ENCODE measurements around the gene ZDHHC24.

Gene ZDHHC24

DNA sequence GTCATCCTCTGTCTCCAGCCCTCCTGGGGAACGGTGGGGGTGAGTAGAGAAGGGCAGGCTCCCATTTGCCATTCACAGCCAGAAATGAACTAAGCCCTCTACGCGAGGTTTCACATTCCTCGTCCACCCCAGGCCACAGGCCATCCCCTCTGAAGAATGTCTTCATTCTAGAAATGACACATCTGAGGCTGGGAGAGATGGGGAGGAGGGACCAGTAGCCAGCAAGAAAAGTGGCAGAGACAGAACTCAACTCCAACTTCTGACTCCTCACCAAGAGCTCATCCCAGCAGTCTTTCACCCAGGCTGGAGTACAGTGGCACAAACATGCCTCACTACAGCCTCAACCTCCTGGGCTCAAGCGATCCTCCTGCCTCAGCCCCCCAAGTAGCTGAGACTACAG is 19.1 kb upstream of the ZDHHC24 start:
- no peak for DNase-seq (ENCODE audit: low read depth)

DNA sequence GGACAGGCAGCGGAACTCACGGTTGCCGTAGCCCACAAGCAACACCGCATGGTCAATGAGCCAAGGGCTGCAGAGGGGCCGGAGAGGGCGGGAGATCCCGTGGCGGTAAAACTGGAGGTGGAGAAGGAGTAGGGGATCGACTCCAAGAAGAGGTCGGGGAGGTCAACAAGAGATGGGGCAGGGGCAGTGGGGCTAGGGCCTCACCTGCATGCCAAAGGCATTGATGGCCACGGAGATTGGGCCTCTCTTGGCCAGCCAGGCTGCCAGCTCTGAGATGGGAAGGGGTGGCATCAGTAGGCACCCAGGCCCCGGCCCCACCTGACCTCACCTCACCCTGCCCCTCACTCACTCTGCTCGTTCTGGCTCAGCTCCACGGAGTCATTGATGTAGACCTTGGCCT is 18.7 kb upstream of the ZDHHC24 start:
- DNase-seq (ENCODE audit: low read depth) = no peak

DNA sequence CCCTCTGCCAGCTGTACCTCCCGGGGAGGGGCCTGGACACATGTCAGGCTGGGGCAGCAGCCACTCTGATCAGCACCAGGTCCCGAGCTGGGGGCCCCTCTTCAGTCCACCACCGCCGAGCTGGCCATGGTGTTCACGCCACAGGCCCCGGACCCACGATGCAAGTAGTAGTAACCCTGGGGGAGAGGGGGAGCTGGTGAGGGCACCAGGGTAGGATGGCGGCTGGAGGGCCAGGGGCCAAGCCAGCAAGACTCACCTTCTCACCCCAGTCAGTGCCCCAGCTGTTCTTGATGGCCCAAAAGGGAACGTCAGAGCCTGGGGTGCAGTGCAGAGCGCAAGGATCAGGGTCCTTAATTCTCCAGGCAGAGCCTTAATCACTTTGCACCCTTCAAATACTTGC is 18.0 kb upstream of the ZDHHC24 start:
- no peak for DNase-seq (ENCODE audit: low read depth)

DNA sequence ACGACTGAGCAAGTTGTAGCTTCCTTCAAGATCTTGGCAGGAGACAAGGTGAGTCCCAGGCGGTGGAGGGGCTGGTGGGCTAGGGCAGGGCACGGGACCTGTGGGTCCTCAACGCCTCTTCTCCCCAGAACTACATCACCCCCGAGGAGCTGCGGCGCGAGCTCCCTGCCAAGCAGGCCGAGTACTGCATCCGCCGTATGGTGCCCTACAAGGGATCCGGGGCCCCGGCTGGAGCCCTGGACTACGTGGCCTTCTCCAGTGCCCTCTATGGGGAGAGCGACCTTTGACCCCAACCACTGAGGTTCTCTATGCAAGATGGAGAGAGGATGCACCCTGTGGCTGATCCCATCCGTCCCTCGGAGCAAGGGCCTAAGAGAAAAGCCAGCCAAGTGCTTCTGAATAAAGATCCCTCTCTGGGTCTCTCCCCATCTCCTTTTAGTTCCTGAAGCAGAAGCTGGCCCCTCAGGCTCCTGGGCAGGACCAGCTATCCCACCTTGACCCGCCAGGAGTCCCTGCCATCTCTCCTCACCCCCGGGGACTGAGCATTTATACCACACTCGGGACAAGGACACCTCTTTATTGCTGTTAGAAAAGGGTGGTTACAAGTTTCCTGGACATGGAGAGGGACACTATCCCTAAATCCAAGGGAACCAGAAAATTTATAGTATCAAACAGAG is 17.2 kb upstream of the ZDHHC24 start:
- DNase-seq (ENCODE audit: low read depth) = no peak

- DNase-seq (ENCODE audit: low read depth) = no peak
These were observed 16.4 kb upstream of the ZDHHC24 start for GRCh38 chr11:66562275-66562674.

DNA sequence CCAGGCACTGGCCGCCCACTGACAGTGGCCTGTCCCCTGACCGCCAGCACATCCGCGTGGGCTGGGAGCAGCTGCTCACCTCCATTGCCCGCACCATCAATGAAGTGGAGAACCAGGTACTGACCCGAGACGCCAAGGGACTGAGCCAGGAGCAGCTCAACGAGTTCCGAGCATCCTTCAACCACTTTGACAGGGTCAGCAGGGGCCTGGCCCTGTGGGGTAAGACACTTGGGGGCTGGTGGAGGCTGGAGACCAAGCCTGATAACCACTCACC is 16.1 kb upstream of the ZDHHC24 start:
- DNase-seq (ENCODE audit: low read depth) = no peak

GRCh38 chr11:66561178-66561974 is 15.5 kb upstream of the ZDHHC24 start:
- no peak for DNase-seq (ENCODE audit: low read depth)

- DNase-seq (ENCODE audit: low read depth) = no peak
These were observed 14.2 kb upstream of the ZDHHC24 start for GRCh38 chr11:66559866-66560676.

DNA sequence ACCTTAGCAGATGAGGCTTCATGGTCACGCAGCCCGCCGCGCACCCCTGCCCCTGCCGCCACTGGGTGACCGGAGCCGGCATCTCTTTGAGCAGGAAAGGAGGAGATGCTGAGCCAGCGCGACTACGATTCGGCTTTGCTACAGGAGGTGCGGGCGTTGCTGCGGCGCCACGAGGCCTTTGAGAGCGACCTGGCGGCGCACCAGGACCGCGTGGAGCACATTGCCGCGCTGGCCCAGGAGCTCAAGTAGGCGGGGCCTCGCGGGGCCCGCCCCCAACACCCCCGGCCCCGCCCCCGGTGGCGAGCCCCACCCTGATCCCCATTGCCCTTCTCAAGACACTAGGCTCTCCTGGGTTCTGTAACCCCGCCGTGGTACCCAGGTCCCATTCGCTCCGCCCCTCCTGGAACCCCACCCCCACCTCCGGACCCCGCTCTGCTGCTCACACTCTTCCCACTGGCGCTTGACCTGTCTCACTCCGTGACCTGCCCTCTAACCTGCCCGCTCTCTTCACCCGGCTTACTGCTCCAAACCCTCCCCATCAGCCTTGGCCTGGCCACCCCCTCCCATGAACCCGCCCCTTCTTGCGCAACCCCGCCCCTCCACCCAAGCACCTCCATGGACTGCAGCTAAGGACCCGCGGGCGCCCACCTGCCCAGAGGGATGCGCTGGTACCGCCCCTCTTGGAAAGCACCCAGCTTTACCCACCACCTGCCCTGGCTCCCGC is 13.5 kb upstream of the ZDHHC24 start:
- no peak for DNase-seq (ENCODE audit: low read depth)

DNA sequence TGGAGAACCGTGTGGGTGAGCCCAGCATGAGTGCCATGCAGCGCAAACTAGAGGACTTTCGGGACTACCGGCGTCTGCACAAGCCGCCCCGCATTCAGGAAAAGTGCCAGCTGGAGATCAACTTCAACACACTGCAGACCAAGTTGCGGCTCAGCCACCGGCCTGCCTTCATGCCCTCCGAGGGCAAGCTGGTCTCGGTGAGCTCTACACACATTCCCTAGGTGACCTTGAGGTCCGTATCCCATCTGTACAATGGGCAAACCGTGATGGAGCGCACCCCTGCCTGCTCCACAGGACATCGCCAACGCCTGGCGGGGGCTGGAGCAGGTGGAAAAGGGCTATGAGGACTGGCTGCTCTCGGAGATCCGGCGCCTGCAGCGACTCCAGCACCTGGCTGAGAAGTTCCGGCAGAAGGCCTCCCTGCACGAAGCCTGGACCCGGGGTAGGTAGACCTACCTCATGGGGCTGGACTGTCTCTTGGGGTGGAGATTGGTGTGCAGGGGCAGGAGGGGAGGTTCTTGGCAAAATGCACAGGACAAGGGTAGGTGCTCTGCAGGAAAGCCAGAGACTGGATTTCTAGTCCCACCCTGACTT is 12.0 kb upstream of the ZDHHC24 start:
- DNase-seq (ENCODE audit: low read depth) = no peak

- no peak for DNase-seq (ENCODE audit: low read depth)
These were observed 10.2 kb upstream of the ZDHHC24 start for GRCh38 chr11:66556086-66556485.

DNA sequence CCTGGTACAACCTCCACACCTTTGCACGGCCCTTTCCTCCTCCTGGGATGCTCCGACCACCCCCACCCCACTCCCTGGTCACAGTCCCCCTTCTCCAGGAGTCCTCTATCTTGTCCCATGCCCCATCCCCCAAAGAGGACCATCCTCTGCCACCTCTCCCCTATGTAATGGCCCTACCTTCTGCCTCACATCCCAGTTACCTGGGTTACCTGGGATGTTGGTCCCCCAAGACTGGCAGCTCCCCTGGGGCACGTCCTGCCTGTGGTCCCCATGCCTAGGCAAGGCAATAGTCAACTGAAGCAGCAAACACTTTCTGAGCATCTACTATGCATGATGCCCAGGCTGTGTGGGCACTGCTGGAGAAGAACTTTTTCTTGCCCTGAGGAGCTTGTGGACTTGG is 9.6 kb upstream of the ZDHHC24 start:
- DNase-seq (ENCODE audit: low read depth) = no peak

GRCh38 chr11:66554602-66555001 is 8.8 kb upstream of the ZDHHC24 start:
- DNase-seq (ENCODE audit: low read depth) = no peak

DNA sequence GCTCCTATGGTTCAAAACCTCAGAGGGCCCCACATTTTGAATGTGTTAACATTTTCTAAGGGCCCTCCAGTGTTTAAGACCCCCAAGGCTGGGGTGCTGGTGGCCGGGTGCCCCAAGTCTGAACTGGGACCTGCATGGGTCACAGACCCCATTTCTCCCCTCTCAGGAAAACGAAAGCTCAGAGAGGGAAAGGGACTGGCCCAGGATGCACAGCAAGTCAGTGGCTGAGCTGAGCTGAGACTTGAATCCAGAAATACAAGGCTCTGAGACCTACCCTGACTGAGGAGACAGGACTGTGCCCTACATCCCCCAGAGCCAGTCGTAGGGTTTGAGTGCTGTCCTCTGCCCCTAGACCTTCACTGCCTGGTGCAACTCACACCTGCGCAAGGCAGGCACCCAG is 5.0 kb upstream of the ZDHHC24 start:
- no peak for DNase-seq (ENCODE audit: low read depth)

DNA sequence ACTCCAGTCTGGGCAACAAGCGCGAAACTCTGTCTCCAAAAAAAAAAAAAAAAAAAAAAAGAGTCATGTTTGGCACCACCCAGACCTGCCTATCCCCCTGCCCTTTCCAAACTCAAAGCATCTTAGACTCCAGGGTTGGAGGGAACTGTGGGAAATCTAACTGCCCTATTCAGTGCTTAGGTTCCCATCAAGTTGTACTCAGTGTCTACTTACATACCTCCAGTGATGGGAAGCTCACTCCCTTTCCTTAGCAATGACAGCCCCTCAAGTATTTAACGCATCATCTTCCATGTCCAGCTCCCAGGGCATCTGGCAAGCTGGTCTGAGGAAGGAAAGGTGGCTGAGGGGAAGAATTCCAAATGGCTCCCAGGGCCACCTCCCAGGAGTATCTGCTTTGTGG is 3.8 kb upstream of the ZDHHC24 start:
- no peak for DNase-seq (ENCODE audit: low read depth)

DNA sequence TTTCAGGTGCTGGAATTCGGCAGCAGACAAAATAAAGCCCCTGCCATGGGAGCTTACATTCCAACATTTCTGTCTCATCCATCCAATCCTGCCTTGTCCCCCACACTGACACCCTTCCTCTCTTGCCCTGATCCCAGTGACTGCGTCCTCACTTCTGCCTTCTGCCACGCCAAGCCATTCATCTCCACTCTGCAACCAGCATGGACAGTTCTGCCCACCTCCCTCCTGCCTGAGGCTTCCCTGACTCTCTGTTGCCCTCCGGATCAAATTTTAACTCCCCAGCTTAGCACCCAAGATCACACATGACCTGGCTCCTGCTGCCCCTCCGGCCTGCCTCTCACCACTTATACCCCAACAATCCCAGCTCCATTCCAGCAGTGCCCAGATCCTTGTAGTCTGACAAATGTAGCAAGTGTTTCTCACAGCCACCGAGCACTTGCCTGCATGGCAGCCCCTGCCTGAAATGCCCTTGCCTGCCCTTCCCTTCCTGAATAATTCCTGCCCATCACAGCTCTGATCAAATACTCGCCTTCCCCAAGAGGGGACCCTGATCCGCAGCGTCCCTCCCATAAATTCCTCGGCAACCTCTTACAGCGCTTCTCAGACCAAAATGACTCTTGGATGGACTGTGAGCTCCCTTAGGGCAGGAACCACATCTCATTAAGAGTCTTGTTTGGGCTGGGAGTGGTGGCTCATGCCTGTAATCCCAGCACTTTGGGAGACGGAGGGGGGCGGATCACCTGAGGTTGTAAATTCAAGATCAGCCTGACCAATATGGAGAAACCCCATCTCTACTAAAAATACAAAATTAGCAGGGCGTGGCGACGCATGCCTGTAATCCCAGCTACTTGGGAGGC is 3.2 kb upstream of the ZDHHC24 start:
- no peak for DNase-seq (ENCODE audit: low read depth)

- no peak for DNase-seq (ENCODE audit: low read depth)
These were observed 2.2 kb upstream of the ZDHHC24 start for GRCh38 chr11:66548041-66548440.

DNA sequence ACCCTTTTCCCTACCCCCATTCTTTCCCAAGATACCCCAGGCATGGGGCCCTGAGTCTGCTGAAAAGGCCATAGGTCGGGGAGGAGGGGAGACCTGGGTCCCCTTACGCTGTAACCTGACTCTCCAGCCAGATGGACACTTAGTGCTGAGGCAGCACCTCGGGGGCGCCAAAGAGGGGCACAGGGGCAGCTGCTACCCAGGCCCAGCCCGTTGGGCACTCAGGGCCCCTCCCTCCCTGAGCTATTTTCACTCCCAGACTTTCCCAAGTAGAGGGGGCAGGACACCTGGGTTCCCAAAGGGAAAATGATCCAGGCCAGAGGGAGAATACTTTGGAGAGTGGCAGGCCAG is 1.8 kb upstream of the ZDHHC24 start:
- DNase-seq (ENCODE audit: low read depth) = no peak

GRCh38 chr11:66546966-66547661 is 1.3 kb upstream of the ZDHHC24 start:
- no peak for DNase-seq (ENCODE audit: low read depth)

- no peak for DNase-seq (ENCODE audit: low read depth)
These were observed 619 bp upstream of the ZDHHC24 start, which contains the start of gene ACTN3 for GRCh38 chr11:66546368-66546965. Gene ACTN3 (plus strand): TSS chr11:66546903. CDS start chr11:66546938, 35 bp downstream.
